Activated CD8-positive, alpha-beta memory T cell treated with anti-CD3 and anti-CD28 coated beads, Interleukin-2, amount 50 U/mL, for 4 hours (primary cell): ENCODE results near the gene PSMD1.
"Not testable (repeated sequence)": the region's sequence is repeated elsewhere in the genome, so short reads cannot be mapped to it uniquely, and the experiment has no call there.

Experiments used
- DNase-seq: peaks from one replicate; pipeline ENCODE4 v3.0.0-alpha.2; 2020

The PSMD1 gene

GRCh38 chr2:231161252-231161839 lies 104.7 kb downstream of the PSMD1 start:
- no peak for DNase-seq

- no peak for DNase-seq
Observed at GRCh38 chr2:231161877-231162329, 105.2 kb downstream of the PSMD1 start.

GRCh38 chr2:231163011-231163410 lies 106.3 kb downstream of the PSMD1 start:
- DNase-seq = no peak

- DNase-seq = no peak
Observed at GRCh38 chr2:231163414-231164095, 106.9 kb downstream of the PSMD1 start.

- DNase-seq = no peak
Observed at GRCh38 chr2:231167745-231168459, 111.2 kb downstream of the PSMD1 start.

- no peak for DNase-seq
Observed at GRCh38 chr2:231168460-231169139, 111.9 kb downstream of the PSMD1 start.

GRCh38 chr2:231169488-231169887 lies 112.8 kb downstream of the PSMD1 start:
- DNase-seq = no peak

- no peak for DNase-seq
Observed at GRCh38 chr2:231170055-231170454, 113.4 kb downstream of the PSMD1 start.

GRCh38 chr2:231172025-231172424 lies 115.4 kb downstream of the PSMD1 start:
- DNase-seq = no peak

GRCh38 chr2:231174211-231174651 lies 117.6 kb downstream of the PSMD1 start:
- DNase-seq = no peak

GRCh38 chr2:231176066-231176465 lies 119.4 kb downstream of the PSMD1 start:
- no peak for DNase-seq

GRCh38 chr2:231177156-231178025 lies 120.7 kb downstream of the PSMD1 start:
- DNase-seq = no peak

GRCh38 chr2:231178805-231179204 lies 122.1 kb downstream of the PSMD1 start:
- not testable (repeated sequence) for DNase-seq

- no peak for DNase-seq
Observed at GRCh38 chr2:231181860-231182512, 125.3 kb downstream of the PSMD1 start.

- DNase-seq = no peak
Observed at GRCh38 chr2:231182513-231182899, 125.8 kb downstream of the PSMD1 start.

- DNase-seq = no peak
Observed at GRCh38 chr2:231183851-231184250, 127.2 kb downstream of the PSMD1 start.

- DNase-seq = no peak
Observed at GRCh38 chr2:231184319-231184718, 127.7 kb downstream of the PSMD1 start.

- no peak for DNase-seq
Observed at GRCh38 chr2:231185050-231185725, 128.5 kb downstream of the PSMD1 start.

- DNase-seq = no peak
Observed at GRCh38 chr2:231185886-231186285, 129.2 kb downstream of the PSMD1 start.

GRCh38 chr2:231186325-231186724 lies 129.7 kb downstream of the PSMD1 start:
- DNase-seq = no peak
